IMR-90 (cell line): ENCODE measurements around the gene TTLL4. TPM values are rescaled to one million over a fixed set of nuclear protein-coding genes. Genes with fewer than 3 reads are reported as not detected.

Source experiments
- ATAC-seq: fragments of 200-7000 bp; cut with Tn5 transposase; 2 replicates; pipeline ENCODE4 v1.9.1; 2020; ENCODE audit warnings: low read depth, mild to moderate bottlenecking, moderate library complexity
- BruUV-seq: library from RNA; stranded (reverse); fragments of 400-500 nt; replicated peaks from 2 replicates; lab custom pipeline; 2021; lab: Mats Ljungman, UMichigan
- CTCF ChIA-PET: fragments of 300-600 bp; formaldehyde crosslinking; extraction: SDS; loops from one replicate; lab custom pipeline; 2021; ENCODE audit warnings: antibody characterized with exemption; lab: Yijun Ruan, JAX
- POLR2A ChIA-PET: fragments of 300-600 bp; sonication (Branson Sonifier 250); formaldehyde crosslinking; loops from one replicate; lab custom pipeline; 2022; ENCODE audit warnings: antibody characterized with exemption; ENCODE audit not compliant: unreplicated experiment; lab: Charles Lee
- DNase-seq: peaks from one replicate; pipeline ENCODE4 v3.0.0; 2013
- H2AFZ ChIP-seq: replicated peaks from 2 replicates; pipeline ENCODE3; 2013; ENCODE audit warnings: low read length, mild to moderate bottlenecking; ENCODE audit not compliant: poor library complexity
- H2AK5ac ChIP-seq: 2 replicates; pipeline ENCODE4 v1.6.1; 2013; ENCODE audit warnings: low read depth, low read length, inconsistent platforms
- H2AK9ac ChIP-seq: replicated peaks from 2 replicates; pipeline ENCODE3; 2013; ENCODE audit warnings: mild to moderate bottlenecking, low read depth, low read length, moderate library complexity; ENCODE audit not compliant: poor library complexity
- H2BK120ac ChIP-seq: 2 replicates; pipeline ENCODE4 v1.6.1; 2013; ENCODE audit warnings: low read depth, low read length, inconsistent platforms
- H2BK15ac ChIP-seq: 3 replicates; pipeline ENCODE4 v1.6.1; 2013; ENCODE audit warnings: low read depth, low read length, inconsistent platforms
- H2BK20ac ChIP-seq: 2 replicates; pipeline ENCODE4 v1.6.1; 2013; ENCODE audit warnings: low read depth, mild to moderate bottlenecking, inconsistent platforms, low read length, moderate library complexity
- H2BK5ac ChIP-seq: 2 replicates; pipeline ENCODE4 v1.6.1; 2013; ENCODE audit warnings: mild to moderate bottlenecking, low read depth, low read length, inconsistent platforms; ENCODE audit not compliant: poor library complexity, severe bottlenecking
- H3K14ac ChIP-seq: replicated peaks from 2 replicates; pipeline ENCODE4 v1.6.1; 2013; ENCODE audit warnings: low read depth, low read length, inconsistent platforms
- H3K18ac ChIP-seq: 2 replicates; pipeline ENCODE4 v1.6.1; 2013; ENCODE audit warnings: low read depth, low read length, control low read depth
- H3K23ac ChIP-seq: 2 replicates; pipeline ENCODE4 v1.6.1; 2013; ENCODE audit warnings: low read depth, low read length, inconsistent platforms
- H3K27ac ChIP-seq: 2 replicates; pipeline ENCODE4 v1.5.1; 2013; ENCODE audit warnings: mild to moderate bottlenecking, control low read depth, low read length; ENCODE audit not compliant: insufficient read depth
- H3K27me3 ChIP-seq: 2 replicates; pipeline ENCODE4 v1.6.1; 2013; ENCODE audit warnings: low read length; ENCODE audit not compliant: control insufficient read depth, insufficient read depth
- H3K36me3 ChIP-seq: 2 replicates; pipeline ENCODE4 v1.6.1; 2013; ENCODE audit warnings: low read length, mixed read lengths; ENCODE audit not compliant: control insufficient read depth, insufficient read depth
- H3K4ac ChIP-seq: 2 replicates; pipeline ENCODE4 v1.6.1; 2013; ENCODE audit warnings: low read depth, low read length, inconsistent platforms
- H3K4me1 ChIP-seq: 2 replicates; pipeline ENCODE4 v1.6.1; 2013; ENCODE audit warnings: low read length, mixed read lengths; ENCODE audit not compliant: control insufficient read depth, insufficient read depth
- H3K4me2 ChIP-seq: 2 replicates; pipeline ENCODE4 v1.6.1; 2013; ENCODE audit warnings: low read depth, mild to moderate bottlenecking, control low read depth, low read length, moderate library complexity
- H3K4me3 ChIP-seq: 2 replicates; pipeline ENCODE4 v1.5.1; 2013; ENCODE audit warnings: low read depth, mild to moderate bottlenecking, control low read depth, low read length, moderate library complexity; ENCODE audit not compliant: insufficient read depth
- H3K56ac ChIP-seq: 2 replicates; pipeline ENCODE4 v1.6.1; 2013; ENCODE audit warnings: low read length, inconsistent platforms; ENCODE audit not compliant: insufficient read depth; ENCODE audit errors: extremely low read depth
- H3K79me1 ChIP-seq, 2 experiments: 2 replicates each; pipeline ENCODE4 v1.6.1; 2013; ENCODE audit warnings: low read length in 2 of 2, inconsistent platforms in 1 of 2, low read depth in 1 of 2
- H3K9ac ChIP-seq: 2 replicates; pipeline ENCODE4 v1.6.1; 2013; ENCODE audit warnings: low read depth, low read length, control low read depth
- H3K9me1 ChIP-seq: 2 replicates; pipeline ENCODE4 v1.6.1; 2013; ENCODE audit warnings: low read length, inconsistent platforms; ENCODE audit not compliant: insufficient read depth
- H3K9me3 ChIP-seq: 2 replicates; pipeline ENCODE4 v1.6.1; 2013; ENCODE audit warnings: low read length; ENCODE audit not compliant: control insufficient read depth, insufficient read depth
- H4K20me1 ChIP-seq: 2 replicates; pipeline ENCODE4 v1.6.1; 2013; ENCODE audit warnings: low read length, inconsistent platforms; ENCODE audit not compliant: insufficient read depth
- H4K5ac ChIP-seq: 2 replicates; pipeline ENCODE4 v1.6.1; 2013; ENCODE audit warnings: mild to moderate bottlenecking, low read depth, low read length, control low read depth
- H4K8ac ChIP-seq, 2 experiments: 2 replicates each; pipeline ENCODE4 v1.6.1; 2013; ENCODE audit warnings: low read depth in 2 of 2, low read length in 2 of 2, control low read depth in 1 of 2, inconsistent platforms in 1 of 2
- H4K91ac ChIP-seq: 2 replicates; pipeline ENCODE4 v1.6.1; 2013; ENCODE audit warnings: low read depth, low read length, inconsistent platforms; ENCODE audit not compliant: insufficient read depth
- BHLHE40 ChIP-seq: fragments of 150-350 bp; IDR thresholded peaks from 2 replicates; pipeline ENCODE4 v1.6.1; 2016; ENCODE audit warnings: mild to moderate bottlenecking, low read depth, low read length
- CEBPB ChIP-seq: IDR thresholded peaks from 2 replicates; pipeline ENCODE4 v1.6.1; 2012; ENCODE audit warnings: low read depth, low read length, improper control_type of control experiment
- CHD1 ChIP-seq: IDR thresholded peaks from 2 replicates; pipeline ENCODE4 v1.6.1; 2012; ENCODE audit warnings: low read depth, low read length, improper control_type of control experiment
- CTCF ChIP-seq: conservative IDR thresholded peaks from 2 replicates; pipeline ENCODE4 v1.5.1; 2012; ENCODE audit warnings: mild to moderate bottlenecking, low read depth, low read length, improper control_type of control experiment
- MAFK ChIP-seq: IDR thresholded peaks from 2 replicates; pipeline ENCODE4 v1.6.1; 2012; ENCODE audit warnings: low read depth, low read length, improper control_type of control experiment
- NFE2L2 ChIP-seq: fragments of 150-350 bp; IDR thresholded peaks from 2 replicates; pipeline ENCODE4 v1.6.1; 2016; ENCODE audit warnings: low read depth, mild to moderate bottlenecking, low read length
- RAD21 ChIP-seq: IDR thresholded peaks from 2 replicates; pipeline ENCODE4 v1.6.1; 2012; ENCODE audit warnings: low read length, improper control_type of control experiment
- RFX5 ChIP-seq: IDR thresholded peaks from 2 replicates; pipeline ENCODE4 v1.8.0; 2012; ENCODE audit warnings: low read depth, mild to moderate bottlenecking, low read length, moderate library complexity
- WGBS, 2 experiments: methylation state at CpG; one replicate each; pipeline versions ENCODE4 v1.1.5 to v1.1.7; 2013; ENCODE audit warnings: missing lambda C conversion rate in 2 of 2; ENCODE audit not compliant: insufficient read length in 1 of 2; ENCODE audit errors: extremely low coverage in 2 of 2; 5-methylcytosine and 5-hydroxymethylcytosine counted together
- dilution Hi-C: fragments of 300-500 bp; cut with HindIII; formaldehyde crosslinking; loops from one replicate; pipeline ENCODE4 v1.14.3; 2018; ENCODE audit warnings: low sequenced_read_pairs; ENCODE audit not compliant: unreplicated experiment
- in situ Hi-C: fragments of 300-500 bp; cut with MboI; formaldehyde crosslinking; loops from 3 replicates; pipeline ENCODE4 v1.14.3; 2019; ENCODE audit warnings: low sequenced_read_pairs, inconsistent platforms, mixed read lengths
- intact Hi-C: fragments of 100-400 bp; cut with micrococcal nuclease; formaldehyde crosslinking; loops from 2 replicates; pipeline ENCODE4 v1.10.0; 2022
- polyA plus RNA-seq, 3 experiments: library from polyadenylated mRNA; depleted of rRNA; stranded (reverse); fragments of >200 nt; gene quantifications; 2 replicates each; pipeline ENCODE4 v1.2.3, GENCODE V29; 2012; ENCODE audit warnings: low replicate concordance in 1 of 3
- total RNA-seq: library from RNA; depleted of rRNA; stranded (reverse); fragments of >200 nt; gene quantifications from 2 replicates; pipeline ENCODE4 v1.2.3, GENCODE V29; 2012

TTLL4 gene
- total and polyA plus RNA-seq, 2 of the 4 experiments (the other 2 are of a cell fraction): 9.0 to 22.9 TPM

GRCh38 chr2:218718058-218718457 is 7.4 kb downstream of the TTLL4 start:
- Histone ChIP-seq H3K18ac (no peak overlapping the region), H2AK9ac (no peak overlapping the region), H3K4me3 (no peak overlapping the region), H2BK120ac (no peak overlapping the region), H3K23ac (no peak overlapping the region), H2BK5ac (no peak overlapping the region), H2AK5ac (no peak overlapping the region), H3K79me1 (peaks cover 35 to 78% of the 10 kb centered on the region in 2 experiments), H4K20me1 (no peaks in the 10 kb centered on the region), H3K4me1 (peaks cover 10% of the 10 kb centered on the region), H3K4ac (no peak overlapping the region), H3K36me3 (no peaks in the 10 kb centered on the region), H4K8ac (no peak overlapping the region), H3K14ac (no peak overlapping the region), H4K91ac (no peak overlapping the region), H2BK15ac (no peak overlapping the region), H3K27me3 (no peaks in the 10 kb centered on the region), H3K9me3 (no peaks in the 10 kb centered on the region), H3K56ac (no peak overlapping the region), H4K5ac (no peak overlapping the region), H2AFZ (no peak overlapping the region), H3K27ac (no peak overlapping the region), H3K4me2 (no peak overlapping the region), H3K9me1 (peaks cover 16% of the 10 kb centered on the region), H3K9ac (no peak overlapping the region), H2BK20ac (no peak overlapping the region)
- ChIA-PET CTCF (no interaction called here), POLR2A (no interaction called here)
- in situ Hi-C loops (no loop called here), intact Hi-C loops (no loop called here), dilution Hi-C loops (no loop called here)
- BruUV-seq: no TSS peak
- no peak for DNase-seq
- ATAC-seq: no peak
- WGBS, 2 experiments: no CpG with 5 or more reads among the region's 7 CpGs
- TF ChIP-seq RAD21 (no peak), BHLHE40 (no peak), CHD1 (no peak), CEBPB (no peak), NFE2L2 (no peak), RFX5 (no peak), CTCF (no peak), MAFK (no peak)
